ENCODE data around the gene SYNE2.

The SYNE2 gene

DNA sequence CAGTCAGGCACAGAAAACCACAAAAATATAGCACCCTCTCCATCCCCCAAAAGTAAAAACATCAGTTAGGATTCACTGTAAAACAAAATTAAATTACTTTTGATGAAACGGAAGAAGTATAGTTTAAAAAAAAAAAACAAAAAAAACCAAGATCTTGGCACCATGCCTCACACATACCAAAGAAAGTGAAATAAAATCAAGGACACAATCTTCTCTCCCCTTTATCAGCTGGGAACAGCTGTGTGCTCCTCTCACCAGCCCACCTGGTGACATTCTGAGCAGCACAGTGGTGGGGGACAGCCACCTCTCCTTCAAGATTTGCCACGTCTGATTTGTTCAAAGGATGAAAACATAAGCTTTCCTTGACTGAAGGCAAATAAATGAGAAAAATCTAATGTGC lies 385.8 kb downstream of the SYNE2 start:
- DNase-seq (ENCODE audit: low read depth in 2 of 2, low spot score in 1 of 2): no peak

DNA sequence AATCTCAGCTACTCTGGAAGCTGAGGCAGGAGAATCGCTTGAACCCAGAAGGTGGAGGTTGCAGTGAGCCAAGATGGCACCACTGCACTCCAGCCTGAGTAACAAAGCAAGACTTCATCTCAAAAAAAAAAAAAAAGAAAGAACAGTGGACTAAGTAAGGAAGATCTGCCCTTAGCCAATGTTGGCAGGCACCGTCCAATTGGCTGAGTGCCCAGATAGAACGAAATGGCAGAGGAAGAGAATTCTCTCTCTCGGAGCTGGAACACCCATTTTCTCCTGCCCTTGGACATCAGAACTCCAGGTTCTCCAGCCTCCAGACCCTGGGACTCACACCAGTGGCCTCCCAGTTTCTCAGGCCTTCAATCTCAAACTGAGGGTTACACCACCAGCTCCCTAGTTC lies 391.5 kb downstream of the SYNE2 start:
- DNase-seq (ENCODE audit: low read depth in 2 of 2, low spot score in 1 of 2): no peak

DNA sequence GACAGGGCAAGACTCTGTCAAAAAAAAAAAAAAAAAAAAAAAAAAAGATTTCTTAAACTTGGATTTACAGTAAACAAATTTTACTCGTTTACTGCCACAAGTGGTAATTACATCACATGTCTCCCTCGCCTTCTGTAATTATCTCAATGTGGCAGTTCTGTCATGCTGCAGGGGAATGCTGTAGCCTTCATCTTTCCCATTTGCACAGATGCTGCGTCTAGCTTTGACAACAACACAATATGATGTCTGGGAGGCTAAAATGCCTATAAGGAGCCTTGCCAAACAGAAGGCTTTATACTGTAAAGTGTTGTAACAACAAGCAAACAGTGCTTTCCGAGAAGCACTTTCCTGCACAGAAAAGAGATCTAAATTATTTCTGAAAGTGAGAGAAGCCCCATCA lies 392.7 kb downstream of the SYNE2 start:
- no peak for DNase-seq (ENCODE audit: low read depth in 2 of 2, low spot score in 1 of 2)

DNA sequence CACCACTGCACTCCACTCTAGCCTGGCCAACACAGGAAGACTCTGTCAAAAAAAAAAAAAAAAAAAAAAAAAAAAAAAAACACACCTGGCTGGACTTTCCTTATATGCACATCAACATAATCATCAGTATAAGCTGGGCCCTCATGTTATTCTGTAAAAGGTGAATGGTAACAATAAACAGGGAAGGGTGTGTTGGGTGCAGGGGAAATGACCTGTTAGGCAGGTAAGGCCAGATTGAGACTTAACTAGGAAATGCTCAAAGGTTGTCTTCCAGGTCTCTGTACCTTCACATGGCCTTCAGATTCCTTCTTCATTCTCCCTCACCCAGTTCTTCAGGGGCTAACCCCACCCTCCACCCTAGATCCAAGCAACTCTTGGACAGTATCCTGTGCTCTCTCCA lies 393.9 kb downstream of the SYNE2 start:
- no peak for DNase-seq (ENCODE audit: low read depth in 2 of 2, low spot score in 1 of 2)

DNA sequence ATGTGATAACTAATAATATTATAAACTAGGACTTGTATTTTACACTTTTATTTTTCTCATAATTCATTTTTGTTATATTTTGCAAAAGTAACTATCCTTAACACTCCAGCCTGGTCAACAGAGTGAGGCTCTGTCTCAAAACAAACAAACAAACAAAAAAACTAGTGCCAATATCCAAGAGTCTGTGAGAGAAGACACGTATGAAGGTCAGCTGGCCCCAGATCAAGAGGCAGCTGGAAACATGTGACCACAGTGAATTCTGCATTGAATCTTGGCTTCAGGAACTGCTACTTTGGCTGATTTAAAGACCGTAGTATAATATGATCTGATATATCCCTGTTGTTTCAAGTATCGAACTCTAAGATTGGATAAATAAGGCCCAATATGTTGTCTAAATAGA lies 394.4 kb downstream of the SYNE2 start:
- no peak for DNase-seq (ENCODE audit: low read depth in 2 of 2, low spot score in 1 of 2)

DNA sequence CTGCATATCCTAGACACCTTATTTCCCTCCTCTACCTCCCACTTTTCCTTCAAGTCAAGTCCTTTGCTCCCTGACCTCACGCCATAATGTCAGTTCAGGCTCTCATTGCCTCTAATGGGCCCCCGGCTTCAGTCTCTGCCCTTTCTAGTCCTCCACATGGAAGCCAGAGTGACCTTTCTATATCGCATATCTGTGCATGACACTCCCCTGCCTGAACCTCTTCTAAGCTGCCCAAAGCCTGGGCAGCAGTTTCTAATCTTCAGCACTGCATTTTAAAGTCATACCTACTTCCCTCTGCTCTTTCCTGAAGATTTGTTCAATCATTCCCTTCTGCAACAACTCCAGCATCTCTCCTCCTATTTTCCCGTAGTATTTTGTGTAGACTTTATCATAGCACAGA lies 395.9 kb downstream of the SYNE2 start:
- DNase-seq (ENCODE audit: low read depth in 2 of 2, low spot score in 1 of 2): no peak

DNA sequence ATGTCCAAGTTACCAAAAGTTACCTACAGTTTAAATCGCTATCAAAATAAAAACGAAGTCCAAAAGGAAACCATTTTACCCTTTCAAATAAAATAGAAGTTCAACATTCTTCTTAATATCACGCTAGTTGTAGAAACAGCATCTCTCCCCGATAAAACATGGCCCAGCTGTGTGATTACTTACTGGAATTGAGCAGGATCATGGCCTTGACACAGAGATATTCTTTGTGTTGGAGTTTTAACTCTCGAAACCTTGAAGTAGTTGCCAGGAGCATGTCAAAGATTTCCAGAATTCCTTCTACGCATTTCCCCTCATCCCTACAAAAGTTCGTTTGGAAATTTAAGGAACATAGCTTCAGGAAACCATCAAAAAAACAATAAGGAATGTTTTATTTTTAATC lies 396.6 kb downstream of the SYNE2 start:
- DNase-seq (ENCODE audit: low read depth in 2 of 2, low spot score in 1 of 2): no peak

DNA sequence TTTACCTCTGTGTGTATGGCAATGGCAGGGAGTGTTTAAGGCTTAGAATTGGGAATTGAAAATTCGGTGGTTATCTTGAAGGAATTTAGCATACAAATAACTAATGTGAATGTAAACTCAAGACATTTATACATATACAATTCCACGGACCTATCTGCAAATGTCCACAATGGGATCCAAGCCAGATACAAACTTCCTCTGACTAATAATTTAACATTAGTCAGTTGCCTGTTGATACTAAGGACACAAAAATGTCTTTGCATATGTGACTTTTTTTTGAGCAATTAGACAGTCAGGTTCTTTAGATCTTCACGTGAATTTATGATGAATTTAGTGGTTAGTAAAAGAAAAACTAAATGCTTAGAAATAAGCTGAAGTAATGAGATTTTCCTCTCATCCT lies 400.9 kb downstream of the SYNE2 start:
- no peak for DNase-seq (ENCODE audit: low read depth in 2 of 2, low spot score in 1 of 2)

DNA sequence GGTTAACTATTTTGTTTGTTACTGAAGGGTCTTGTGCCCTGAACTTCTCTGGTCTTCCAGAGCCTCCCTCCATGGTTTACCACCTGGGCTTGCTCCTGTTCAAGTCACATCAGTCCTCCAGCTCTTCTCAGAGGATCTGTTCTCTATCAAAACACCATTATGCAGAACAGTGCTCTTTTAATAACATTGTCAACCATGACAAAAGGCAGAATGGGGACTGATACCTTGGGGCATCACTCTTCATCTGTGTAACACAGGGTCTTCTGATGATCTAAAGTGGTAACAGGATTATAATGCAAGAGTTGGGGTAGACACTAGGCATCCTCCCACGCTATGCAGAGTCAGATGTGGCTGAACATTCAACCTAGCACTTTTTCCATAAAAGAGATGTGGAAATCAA lies 403.0 kb downstream of the SYNE2 start:
- no peak for DNase-seq (ENCODE audit: low read depth in 2 of 2, low spot score in 1 of 2)

DNA sequence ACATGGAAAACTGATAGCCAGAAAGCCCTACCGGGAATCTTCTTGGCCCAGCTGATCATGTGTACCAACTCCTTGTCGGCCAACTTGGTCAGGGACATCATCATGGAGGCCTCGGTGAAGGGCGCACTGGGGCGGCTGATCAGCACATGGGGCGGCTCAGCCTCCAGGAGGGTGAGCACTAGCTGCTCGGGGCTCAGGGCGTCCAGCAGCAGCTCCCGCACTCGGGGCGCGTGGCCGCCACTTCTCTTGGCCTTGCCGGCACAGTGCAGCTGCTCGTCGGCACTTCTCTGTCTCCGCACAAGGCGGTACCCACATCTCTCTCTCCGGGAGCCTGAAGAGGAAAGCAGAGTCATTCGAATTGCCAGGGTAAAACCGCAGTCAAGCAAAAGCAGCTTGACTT lies 407.6 kb downstream of the SYNE2 start:
- DNase-seq (ENCODE audit: low read depth in 2 of 2, low spot score in 1 of 2): no peak

DNA sequence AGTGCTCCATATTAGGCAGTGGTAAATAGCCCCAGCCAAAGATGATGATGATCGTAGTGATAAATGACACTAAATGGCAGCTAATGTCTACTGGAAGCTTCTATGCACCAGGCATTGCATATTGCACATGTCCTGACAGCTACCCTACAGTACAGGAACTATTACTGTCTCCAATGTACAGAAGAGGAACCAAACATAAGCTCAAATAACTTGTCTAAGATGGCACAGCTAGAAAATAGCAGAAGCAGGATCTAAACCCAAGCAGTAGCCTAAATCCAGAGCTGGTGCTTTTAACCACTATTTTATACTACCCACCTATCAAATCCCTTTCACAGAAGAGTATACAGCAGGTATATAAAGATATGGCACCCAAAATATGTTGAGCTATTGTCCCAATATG lies 412.4 kb downstream of the SYNE2 start:
- DNase-seq (ENCODE audit: low read depth in 2 of 2, low spot score in 1 of 2): no peak

DNA sequence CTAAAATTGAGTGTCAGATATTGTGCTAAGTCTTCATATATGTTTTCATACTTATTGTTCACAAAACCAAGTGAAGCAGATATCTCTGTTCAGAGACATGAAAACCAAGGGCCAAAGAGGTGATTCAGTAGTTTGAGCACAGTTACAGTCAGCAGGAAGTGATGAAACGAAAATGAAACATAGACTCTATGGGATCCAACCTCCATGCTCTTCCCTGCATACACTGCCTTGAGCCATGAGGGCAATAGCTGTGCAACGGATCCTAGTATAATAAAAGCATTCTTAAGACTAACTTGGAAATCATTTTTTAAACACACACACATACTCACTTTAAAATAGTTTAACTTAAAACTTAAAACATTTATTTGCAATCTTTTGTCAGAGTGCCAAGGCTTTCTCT lies 413.4 kb downstream of the SYNE2 start:
- DNase-seq (ENCODE audit: low read depth in 2 of 2, low spot score in 1 of 2): no peak

DNA sequence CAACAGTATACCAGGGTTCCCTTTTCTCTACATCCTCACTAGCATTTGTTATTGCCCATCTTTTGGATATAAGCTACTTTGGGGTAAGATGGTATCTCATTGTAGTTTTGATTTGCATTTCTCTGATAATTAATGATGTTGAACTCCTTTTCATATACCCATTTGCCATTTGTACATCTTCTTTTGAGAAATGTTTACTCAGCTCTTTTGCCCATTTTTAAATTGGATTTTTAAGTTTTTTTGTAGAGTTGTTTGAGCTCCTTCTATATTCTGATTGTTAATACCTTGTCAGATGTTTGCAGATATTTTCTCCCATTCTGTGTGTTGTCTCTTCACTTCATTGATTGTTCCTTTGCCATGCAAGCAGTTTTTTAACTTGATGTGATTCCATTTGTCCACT lies 419.2 kb downstream of the SYNE2 start:
- DNase-seq (ENCODE audit: low read depth in 2 of 2, low spot score in 1 of 2): no peak
